NCI-H1694 treated with DMSO at 0.1 percent for 48 hours (cell line): ENCODE measurements around the gene TREH.

Source experiments
- DNase-seq: peaks from one replicate; lab custom pipeline; 2025; lab: John Stamatoyannopoulos, UW

TREH gene

DNA sequence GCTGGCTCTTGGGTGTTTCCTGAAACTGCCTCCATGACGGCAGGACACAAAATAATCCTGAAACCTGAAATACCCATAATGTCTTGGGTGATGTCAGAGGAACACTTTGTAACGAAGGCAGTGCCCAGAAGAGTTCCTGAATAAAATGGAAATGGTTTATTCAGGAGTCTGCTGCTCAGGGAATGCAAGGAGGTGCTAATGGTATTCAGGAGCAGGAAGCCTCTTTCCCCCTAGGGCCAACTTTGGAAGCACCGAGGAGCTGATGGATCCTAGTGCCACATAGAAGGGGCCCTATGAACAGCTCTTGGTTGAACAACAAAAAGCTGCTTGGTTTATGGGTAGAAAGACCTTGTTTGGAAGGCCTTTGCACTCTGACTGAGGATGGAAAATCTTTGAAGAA is 15.5 kb downstream of the TREH start:
- no peak for DNase-seq

DNA sequence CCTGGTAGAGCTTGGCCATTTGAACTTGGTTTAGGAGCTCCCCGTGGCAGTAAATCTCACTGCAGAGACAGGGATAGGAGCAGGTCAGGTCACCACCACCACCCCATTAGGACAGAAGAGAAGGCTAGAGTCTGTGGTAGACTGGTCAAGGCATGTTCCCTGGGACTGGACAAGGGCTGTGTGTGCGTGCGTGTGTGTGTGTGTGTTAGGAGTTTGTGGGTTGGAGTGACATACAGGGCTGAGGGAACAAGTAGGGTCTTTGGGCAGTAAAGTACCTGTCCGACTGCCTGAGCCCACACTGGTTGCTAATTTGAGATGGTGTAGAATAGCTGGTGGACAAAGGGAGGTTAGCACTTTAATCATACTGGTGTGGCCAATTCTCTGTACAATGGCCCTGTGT is 16.1 kb downstream of the TREH start:
- DNase-seq: no peak

DNA sequence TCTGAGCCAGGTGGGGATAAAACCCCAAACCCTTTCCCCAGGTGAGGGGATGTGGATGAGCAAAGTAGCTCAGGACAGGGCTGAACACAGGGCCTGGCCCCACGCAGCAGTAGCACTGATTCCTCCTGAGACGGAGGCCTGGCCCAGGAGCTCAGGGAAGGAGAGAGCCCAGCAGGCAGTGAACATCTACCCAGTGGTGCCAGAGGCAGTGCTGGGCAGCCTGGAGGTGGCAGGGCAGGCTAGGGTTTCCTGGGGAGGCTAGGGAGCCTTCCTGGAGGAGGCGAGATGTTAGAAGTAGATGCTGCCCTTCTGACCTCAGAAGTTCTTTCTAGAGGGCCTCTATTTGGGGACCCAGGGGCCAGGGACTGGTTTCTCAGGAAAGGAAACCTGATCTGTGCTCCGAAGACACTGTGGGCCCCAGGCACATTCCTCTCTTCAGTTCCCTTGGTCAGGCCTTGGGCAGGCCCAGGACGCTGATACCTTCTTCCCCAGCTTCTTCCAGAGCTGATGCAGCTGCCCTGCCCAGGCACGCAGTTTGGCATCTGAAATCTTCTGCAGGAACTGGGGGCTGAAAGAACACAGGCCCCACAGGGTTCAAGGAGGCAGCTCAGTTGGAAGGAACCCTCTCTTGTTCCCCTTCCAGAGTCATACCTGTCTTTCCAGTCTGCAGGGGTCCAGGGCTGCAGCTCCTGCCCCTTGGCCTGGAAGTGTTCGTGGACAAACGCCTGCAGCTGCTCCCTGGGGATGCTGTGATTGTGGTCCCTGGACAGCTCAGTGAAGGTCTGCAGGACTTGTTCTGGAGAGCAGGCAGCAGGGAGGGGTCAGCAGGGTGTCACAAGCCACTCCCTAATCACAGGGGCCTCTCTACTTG is 16.8 kb downstream of the TREH start:
- no peak for DNase-seq

DNA sequence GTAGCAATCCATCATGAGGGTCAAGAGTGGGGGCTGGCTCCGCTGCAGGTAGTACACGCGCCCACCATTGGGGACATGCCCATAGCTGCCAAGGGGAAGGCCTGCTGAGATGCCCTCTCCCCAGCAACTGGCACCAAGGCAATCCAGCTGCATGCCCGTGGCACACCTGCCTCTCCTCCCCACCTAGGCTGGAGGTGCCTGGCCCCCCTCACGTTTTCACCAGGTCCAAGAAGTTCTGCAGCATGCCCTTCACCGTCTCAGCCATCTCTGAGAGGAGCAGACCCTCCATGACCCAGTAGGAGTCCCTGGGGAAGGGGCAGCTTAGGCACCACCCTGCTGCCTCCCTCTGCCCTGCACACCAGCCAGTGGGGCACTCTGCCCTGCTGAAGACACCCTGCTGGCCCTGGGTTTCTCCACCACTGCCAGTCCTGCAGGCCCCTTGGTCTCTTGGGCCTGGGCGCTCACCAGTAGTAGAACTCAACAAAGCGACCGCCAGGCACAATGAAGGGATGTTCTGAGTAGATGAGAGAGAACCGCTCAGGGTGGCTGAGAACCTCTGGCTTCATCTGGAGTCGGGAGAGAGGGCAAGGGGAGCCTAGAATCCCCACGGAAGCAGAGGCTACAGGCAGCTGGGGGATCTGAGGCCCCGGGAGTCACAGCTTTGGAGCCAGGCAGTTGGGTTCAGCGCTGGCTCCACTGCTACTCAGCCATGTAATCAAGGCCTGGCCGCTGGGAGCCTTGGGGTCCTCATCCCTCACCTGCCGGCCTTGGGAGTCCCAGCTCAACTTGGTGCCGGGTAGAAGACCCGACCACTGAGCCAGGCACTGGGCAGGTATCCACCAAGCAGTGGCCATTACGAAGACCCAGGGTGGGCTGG is 17.8 kb downstream of the TREH start:
- DNase-seq: no peak

DNA sequence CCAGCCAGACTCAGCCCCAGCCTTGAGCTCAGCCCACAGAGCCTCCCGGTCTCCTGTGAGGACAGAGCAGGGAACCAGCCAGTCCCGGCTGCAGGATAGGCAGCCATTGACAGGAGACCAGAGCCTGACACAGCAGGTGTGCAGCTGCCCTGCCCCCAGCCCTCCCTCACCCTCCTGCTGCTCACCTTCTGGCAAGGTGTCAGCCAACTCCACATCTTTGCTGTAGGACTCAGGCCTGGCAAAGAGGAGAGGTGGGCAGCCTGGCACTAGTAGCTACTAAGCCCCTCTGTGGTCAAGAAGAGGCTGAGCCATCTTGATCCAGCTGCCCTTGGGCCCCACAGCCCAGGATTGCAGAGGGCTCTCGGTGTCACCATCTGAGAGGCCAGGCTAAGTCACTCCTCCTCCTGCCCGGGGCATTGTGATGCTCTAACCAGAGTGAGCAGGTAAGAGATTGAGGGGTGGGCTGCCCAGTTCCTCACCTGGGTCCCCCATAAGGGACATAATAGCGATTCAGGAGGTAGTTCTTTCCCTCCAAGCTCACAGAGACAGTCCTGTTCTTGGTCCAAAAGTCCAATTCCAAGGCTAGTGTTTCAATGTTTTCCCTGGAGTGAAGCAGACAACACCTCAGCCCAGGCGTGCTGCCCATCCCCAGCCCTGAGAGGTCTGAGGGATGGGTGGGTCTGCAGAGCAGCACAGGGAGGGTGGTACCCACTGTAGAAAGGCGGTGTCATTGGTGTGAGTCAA is 18.6 kb downstream of the TREH start:
- no peak for DNase-seq

DNA sequence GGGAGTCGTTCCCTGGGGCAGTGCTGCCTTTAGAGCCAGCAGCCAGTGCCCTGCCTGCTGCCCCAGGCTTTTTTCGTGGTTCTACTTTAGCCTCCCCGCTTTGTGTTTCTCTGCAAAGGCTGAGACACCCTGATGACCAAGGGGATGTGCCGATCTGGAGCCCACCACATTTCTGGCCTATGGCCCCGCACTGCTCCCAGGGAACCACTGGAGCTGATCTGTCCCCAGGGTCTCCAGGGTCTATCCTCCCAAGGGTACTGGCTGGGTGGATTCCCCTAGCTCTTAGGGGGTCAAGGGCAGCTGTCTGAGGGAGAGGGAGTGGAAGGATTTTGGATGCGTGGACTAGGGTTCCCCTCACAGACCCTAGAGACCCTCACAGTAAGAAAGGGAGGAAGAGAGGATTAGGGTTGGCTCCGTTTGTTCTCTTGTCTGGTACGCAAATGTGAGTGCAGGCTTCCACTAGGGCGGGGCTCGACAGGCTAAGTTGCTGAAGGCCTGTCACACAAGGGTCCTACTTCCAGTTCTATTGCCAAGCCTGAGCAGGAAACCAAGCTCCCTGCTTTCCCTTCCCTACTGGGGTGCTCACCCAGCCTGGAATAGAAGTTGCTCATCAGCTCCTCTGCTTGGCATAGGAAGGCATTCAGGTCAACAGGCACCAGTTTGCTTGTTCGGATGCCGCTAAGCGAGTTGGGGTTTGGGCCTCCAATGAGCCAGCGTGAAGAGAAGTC is 19.3 kb downstream of the TREH start:
- DNase-seq: no peak

DNA sequence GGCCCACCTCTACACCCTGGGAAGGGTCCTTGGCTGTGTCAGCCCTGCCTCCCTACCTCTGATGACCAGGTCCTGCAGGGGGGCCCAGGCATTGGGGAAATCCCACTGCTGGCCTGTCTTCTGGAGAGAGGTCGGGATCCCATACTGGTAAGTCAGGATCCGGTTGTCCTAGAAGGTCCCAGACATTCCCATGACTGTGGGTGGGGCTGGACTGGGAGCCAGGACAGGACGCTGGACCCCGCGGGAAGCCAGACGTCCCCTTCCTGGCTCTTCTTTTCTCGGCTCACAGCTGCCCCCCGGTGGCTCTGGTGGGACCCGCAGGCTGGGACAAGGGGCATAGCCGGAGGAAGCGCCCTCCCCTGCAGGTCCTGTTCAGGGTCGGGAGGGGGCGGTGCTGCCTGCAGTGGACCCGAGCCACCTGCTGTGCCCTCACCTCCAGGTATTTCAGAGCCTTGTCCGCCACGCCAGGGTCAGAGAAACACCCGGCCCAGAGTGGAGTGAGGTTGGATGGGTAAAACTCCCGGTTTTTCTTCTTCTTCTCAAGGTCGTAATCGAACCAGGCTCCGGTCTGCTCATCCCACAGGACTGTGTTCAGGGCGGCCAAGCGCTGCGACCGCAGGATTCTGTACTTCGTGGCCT is 20.0 kb downstream of the TREH start:
- peak; percentile 47 for DNase-seq

DNA sequence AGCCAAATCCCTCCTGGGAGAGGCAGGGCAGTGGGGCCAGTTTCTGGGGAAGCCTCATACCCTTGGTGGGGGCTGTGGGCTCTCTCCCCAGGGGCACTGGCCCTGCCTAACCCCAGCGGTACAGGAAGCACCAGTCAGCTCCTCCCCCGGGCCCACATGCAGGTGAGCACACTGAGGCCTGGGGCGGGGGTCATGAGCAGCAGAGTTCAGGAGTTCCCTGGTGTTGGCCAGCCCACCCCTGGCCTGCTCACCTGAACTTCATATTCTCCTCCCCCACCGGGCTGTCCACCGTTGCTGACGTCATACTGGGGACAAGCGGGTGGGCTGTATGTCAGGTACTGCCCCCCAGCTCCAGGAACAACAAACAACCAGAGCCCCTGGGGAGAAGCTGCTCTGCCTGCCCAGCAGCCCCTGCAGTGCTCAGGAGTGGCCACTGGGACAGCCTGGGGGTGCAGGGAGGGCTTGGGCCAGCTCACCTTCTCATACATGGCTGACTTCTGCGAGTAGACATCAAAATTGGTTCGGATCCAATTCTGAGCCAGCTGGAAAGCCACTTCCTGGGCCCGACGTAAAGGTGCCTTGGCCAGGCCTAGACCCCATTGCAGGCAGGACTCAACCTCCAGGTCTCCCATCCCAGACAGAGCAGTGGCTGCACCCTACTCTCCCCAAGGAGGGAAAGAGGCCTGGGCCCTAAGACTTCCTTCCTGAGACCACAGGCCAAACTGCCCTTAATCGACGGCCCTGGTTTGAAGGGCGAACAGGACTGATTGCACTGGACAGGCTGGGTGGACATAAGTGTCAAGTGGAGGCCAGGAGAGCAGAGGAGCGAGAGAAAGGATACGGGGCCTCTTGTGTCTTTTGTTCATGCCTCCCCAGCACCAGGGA is 20.8 kb downstream of the TREH start:
- no peak for DNase-seq

DNA sequence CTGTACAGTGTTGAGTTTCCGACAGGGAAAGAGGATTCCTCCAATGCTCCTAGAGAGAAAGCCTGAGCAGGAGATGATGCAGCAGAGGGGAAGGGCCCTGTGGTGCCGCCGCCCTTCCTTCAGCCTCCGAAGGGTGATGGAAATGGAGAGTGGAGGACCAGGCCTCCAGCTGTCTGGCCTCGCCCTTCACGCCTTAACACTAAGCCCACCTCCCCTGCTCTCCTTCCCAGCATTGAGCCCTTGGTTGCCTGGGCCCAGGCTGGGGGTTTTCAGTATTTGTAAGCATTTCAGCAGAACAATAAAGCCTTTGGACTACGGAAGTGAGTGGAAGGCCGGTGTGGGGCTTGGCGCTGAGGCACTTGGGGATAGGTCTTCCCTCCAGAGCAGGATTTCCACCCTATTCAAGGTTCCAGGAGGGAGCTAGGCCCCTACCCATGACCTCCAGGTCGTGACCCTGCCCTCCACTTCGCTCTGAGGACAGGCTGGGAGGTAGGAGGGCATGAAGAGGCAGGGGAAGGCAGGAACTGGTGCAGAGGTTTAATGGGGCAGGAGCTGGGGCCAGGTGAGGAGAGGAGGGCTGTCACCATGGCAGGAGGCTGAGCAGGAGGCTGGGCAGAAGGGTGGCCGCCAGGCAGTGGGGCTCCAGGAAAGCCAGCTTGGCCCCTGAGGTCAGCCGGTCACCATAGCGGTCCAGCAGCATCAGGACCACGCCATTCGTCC is 21.6 kb downstream of the TREH start:
- DNase-seq: no peak

DNA sequence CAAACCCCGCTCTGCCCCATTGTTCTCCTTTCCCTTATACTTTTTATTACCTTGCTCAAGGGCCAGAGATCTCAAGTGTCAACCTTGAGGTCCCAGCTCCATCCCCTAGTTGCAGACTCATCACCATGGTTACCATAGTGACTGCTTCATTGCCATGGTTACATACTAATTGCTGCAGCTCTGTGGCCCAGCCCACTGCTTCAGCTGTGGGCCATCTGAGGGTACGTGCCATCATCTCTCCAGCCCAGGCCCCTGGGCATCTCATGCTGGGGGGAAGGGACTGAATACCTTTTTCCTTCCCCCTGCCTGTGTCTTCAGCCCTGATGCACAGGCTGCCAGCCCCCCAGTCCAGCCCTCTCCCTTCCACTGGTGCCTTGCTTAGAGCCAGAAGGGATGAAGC is 22.2 kb downstream of the TREH start:
- no peak for DNase-seq

DNA sequence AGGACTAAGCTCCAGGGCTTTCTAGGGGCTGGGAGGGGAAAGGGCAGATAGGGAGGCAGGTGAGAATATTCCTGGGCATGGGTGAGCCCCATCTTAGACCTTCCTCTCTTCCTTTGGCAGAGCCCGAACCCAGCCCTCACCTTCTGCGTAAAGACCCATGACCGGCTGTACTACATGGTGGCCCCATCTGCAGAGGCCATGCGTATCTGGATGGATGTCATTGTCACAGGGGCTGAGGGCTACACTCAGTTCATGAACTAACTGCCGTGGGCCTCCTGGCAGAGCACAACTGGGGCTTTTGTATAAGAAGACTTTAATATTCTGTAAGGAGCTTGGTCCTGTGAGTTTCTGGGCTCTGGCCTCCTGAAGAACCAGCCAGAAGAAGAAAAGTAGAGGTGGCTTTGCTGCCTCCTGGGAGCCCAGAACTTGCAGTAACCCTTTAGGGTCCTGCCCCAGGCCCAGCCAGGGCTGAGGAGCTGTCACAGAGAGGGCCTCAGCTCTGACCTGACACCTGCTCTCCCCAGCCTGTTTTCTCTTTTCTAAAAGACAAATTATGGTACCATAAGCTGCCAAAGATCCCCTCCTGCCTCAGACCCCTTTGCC is 22.8 kb downstream of the TREH start:
- DNase-seq: no peak

DNA sequence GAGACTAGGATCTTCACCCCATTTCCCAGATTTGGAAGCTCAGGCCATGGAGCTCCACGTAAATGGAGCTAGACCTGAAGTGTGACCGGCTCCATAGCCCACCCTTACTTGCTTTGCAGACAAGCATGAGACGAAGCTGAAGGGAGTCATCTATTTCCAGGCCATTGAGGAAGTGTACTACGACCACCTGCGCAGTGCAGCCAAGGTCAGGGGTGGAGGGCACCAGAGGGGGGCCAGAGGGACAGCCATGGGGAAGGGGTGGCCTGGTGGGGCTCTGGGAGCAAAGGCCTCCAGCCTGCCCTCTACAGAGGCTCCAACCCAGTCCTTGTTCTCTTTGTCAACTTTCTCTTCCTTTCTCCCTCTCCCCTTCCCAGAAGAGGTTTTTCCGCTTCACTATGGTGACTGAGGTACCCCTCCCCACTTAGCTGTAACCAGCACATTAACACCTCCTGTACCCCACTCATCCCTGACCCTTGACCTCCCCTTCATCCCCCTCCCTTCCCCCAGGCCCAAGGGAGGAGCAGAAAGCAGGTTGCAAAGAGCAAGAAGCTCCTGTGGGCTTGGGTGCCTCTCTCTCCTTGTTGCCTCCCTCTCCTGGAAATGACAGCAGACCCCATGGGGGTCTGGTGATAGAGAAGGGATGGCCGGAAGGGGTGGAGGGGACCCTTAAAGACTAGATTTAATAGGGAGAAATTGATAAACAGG is 23.8 kb downstream of the TREH start:
- DNase-seq: no peak

DNA sequence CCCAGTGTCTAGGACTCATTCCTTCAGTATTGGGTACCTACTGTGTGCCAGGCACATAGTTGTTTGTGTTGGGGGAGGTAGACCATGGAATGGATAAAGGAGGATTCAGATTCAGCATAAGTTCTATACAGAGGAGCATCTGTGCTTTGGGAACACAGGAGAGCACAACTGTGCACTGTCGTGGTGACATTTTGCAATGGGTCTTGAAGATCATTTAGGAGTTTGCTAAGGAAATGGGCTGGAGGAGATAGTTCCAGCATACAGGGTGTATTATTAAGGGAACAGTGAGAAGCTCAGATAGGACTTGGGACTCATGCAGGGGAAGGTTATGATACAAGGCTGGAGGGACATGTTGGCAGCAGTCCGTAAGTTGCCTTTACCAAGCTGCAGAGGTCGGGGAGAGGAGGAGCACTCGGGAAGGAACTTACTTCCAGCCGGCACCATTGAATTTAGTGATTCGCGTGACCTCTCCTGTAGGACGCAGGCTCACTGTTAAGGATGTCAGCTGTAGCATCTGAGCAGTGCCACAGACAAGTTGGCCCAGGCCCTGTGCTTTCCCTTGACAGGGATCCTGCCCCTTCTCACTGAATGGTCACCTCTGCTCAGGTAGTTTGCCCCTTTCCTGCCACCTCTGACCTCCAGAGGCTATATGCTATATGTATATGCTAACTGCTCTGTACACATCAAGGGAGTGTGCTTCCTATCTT is 25.6 kb downstream of the TREH start:
- DNase-seq: no peak

DNA sequence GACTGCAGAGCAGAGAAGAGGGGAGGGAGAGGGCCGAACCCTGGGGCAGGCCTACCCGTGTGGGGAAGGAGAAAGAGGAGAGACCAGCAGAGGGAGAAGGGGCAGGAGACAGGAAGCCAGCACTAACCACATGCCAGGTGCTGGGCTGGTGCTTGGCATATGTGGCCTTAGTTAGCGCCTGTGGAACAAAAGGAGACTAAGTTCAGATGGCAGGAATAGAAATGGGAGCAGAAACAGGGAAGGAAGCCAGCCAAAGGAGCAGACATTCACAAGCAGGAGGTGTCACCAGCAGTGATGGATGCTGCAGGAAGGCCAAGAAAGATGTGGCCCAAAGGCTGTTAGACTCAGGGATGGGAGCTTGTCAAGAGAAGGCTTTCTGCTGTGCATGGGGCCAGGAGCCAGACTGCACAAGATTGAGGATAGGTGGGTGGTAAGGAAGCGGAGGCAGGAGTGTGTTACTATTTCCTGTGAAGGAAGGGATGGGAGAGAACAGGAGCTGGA is 26.7 kb downstream of the TREH start:
- DNase-seq: no peak

DNA sequence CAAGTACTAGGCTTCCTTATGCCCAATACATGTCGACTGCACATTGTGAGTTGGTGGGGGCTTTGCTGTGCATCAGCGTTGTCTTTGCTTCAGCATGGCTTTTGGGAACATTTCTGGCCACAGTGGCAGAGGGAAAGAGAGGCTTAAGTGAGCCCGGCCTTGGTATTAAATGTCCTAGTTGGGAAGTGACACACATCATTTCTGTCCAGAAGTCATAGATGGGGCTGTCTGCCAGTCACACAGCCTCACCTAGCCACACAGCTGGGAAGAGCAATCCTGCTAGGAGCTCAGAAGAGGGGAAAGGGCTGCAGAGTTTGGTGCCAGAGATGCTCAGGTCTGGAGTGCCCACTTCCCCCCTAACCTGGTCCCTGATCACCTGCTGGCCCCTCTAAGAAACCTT is 27.6 kb downstream of the TREH start:
- no peak for DNase-seq

DNA sequence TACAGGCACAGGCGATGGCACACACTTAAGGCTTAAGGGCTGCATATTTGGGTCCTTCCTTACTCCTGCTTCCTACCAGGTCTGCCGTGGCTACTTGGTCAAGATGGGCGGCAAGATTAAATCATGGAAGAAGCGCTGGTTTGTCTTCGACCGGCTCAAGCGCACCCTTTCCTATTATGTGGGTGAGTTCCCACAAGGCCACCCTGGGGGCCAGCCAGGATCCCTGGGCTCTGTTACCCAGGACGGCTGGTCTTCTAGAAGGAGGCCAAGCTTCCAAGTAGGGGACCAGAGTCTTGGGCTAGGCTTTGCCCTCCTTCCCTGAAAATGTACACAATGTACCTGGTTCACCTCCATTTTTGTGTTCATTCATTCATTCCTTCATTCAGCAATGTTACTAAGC is 29.1 kb downstream of the TREH start:
- DNase-seq: no peak

DNA sequence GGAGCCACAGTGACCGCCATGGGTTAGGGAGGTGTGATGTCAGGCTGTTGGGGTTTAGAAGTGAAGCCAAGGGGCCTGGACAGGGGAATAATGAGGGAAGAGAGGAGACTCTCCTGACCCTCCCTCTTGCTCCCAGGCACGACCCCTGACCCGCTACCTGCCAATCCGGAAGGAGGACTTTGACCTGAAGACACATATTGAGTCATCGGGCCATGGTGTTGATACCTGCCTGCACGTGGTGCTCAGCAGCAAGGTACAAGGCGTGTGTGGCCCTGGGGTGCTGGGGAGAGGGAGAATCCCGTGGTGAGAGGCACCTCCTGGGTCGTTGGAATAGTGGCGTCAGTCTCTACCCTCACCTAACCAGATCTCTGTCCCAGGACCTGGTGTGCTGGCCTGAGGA is 29.5 kb downstream of the TREH start:
- no peak for DNase-seq

DNA sequence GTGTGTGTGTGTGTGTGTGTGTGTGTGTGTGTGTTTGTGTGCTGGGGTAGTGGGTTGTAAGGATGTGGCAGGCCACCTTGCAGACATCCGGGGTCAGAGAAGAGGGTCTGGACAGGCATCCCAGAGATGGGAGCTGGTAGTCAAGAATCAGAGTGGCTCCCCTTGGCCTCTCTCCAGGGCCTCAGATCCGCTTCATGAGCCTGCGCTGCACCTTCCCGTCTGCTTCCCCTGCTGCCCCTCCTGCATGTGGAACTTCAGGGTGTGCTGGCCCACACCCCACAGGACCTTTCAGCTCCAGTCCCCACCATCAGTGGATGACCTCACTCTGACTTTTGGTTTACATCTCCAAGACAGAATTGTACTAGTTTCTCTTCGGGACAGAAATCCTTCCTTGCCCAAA is 31.2 kb downstream of the TREH start:
- DNase-seq: no peak
